ENCODE data around the gene HINT3.
"Not testable (repeated sequence)": the region's sequence is repeated elsewhere in the genome, so short reads cannot be mapped to it uniquely, and the experiment has no call there.

Gene HINT3

DNA sequence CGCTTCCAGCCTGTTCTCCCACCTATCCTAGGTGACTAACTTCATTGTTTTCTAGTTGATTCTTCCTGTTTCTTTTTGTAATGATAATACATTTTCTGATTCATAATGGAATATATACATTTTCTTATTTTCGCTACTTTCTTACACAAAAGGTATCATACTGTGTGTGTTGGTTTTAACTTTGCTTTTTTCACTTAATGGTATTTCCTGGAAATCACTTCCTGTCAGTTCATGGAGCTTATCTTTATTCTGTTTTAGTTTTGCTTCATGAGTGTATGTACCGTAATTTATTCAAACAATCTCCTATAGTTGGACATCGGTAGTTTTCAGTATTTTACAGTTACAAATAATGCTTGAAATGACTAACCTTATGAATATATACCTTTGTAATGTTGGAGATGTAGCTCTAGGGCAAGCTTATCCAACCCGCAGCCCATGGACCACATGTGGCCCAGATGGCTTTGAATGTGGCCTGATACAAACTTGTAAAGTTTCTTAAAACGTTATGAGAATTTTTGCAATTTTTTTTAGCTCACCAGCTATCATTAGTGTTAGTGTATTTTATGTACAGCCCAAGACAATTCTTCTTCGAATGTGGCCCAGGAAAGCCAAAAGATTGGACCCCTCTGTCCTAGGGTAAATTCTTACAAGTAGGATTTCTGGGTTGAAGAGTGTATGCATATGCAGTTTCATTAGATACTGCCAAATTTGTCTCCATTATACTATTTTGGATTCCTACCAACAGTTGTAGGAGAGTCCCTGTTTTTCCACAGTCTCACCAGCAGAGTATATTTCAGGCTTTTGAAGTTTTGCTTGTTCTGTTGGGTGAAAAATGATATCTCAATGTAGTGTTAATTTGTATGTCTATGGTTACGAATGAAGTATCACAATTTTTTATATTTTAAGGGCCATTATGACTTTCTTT lies 46.4 kb downstream of the HINT3 start:
- no peak for DNase-seq (ENCODE audit: low spot score)

DNA sequence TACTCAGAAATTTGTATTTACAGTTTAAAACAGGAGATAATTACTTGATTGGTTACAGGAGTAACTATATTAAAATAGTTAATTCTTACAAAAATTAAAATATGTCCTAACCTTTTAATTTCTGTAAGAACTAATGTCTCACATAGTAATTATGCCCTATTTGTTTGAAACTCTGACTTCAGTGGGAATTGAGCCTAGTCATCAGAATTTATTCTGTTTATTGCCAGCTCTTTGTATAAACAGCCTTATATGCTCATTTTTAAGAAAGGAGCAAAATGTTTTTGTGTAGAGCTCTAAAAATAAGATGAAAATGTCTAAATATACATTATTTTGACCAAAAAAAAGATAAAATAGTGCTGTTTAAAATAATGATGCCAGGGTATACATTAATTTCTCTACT lies 51.2 kb downstream of the HINT3 start:
- no peak for DNase-seq (ENCODE audit: low spot score)

DNA sequence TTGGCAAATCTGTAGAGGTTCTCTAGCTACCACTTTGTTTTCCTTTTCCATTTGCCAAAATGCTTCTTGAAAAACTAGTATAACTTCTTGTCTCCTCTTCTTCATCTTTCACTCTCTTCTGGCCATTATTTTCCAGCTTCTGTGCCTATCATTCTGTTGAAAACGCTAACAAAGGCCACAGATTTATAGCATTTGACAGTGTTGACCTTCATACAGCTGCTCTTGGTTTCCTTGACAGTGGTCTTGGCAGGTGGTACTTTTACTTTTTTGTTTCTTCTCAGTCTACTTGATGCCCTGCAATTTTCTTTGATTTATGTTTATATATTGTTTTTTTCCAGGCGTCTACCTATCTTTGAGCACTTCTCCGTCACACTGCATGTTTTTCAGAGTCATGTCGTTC lies 53.5 kb downstream of the HINT3 start:
- no peak for DNase-seq (ENCODE audit: low spot score)

DNA sequence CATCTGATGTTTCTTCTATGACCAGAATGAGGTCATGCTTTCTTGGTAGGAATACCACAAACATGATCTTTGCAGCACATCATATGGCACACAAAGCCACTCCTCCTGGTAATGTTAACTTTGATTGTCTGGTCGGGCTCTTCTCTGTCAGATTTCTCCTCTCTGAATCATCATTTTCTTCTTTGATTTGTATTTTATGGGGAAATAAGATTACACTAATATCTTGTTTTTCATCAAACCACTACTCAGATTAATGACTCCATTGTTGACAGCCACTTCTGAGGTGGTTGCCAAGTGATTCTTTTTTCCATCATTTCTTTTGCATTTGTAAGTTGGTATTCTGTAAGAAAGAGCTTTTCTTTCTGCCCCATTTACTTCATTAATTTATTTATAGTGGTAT lies 59.3 kb downstream of the HINT3 start:
- DNase-seq (ENCODE audit: low spot score): no peak

DNA sequence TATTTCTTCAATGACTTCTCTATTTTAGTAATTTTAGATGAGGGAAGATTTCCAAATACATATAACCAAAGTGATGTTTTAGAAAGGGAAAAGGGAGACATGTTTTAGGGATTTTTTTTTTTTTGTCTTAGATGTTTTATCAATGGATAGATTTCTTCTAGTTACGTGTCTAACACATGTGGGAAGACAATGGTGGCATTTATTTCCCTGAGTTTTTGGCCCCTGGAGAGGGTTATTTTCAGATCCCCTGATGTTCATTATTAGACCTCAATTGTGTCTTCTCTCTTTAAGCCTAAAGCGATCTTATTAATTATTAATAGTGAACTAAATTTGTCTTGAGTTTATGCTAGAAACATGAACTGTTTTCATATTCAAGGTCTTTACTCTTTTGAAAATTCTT lies 60.0 kb downstream of the HINT3 start:
- DNase-seq (ENCODE audit: low spot score): no peak

DNA sequence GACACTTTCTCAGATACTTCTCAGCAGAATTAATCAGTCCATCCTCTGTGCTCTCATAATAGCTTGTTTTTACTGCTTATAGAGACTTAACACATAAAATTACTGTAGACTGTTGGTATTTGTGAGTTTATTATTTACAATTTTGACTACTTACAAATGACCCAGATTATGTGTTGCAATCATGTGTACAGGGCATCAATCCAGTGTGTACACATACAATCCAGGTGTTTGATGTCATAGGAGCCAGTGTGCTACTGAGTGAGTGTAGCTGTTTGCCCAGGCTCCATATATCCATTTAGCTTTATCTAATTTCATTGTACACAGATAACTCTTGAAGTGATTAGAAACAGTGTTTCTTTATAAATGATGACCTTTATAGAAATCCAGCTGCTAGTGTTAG lies 61.1 kb downstream of the HINT3 start:
- no peak for DNase-seq (ENCODE audit: low spot score)

DNA sequence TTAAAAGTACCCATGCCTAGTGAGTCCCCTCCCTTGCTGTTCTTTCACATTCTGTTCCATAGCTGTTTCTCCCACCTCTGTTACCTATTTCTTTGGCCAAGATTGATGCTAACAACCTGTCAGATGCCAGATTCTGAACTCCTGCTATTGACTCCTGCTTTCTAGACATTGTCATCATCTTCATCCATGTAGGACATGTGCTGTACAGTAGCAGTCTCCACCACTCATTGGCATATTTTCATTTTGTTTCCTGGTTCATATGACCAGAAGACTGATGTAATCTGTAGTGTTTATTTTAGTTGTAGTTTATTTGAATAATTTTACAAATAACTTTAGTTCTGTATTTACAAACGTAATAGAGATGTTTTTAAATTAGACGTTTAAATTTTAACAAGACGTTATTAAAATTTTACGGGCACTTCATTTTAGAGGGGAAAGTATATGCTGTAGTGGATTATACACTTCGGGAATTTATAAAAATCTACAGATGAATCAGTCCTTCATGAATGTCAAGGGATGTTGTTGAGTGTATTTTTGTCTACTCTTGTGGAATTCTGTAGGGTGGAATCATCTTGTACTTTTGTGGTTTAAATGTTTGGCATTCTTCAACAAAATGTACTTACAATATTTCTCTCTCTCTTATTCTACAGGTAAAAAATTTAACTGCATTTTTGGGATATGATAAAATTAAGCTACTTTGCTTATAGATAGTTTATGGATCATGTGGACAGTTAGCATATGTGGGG lies 63.9 kb downstream of the HINT3 start:
- no peak for DNase-seq (ENCODE audit: low spot score)

DNA sequence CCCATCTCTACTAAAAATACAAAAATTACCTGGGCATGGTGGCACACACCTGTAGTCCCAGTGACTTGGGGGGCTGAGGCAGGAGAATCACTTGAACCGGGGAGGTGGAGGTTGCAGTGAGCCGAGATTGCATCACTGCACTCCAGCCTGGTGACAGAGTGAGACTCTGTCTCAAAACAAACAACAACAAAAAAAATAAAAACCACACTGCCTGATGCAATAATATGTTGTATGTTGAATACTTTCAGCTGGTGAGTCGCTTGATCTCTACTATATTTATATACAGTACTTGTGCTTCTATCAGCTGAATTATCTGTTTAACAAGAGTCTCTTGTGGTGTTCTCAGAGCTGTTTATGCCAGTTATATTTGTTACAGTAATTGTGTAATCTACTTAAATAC lies 66.9 kb downstream of the HINT3 start:
- not testable (repeated sequence) for DNase-seq (ENCODE audit: low spot score)

DNA sequence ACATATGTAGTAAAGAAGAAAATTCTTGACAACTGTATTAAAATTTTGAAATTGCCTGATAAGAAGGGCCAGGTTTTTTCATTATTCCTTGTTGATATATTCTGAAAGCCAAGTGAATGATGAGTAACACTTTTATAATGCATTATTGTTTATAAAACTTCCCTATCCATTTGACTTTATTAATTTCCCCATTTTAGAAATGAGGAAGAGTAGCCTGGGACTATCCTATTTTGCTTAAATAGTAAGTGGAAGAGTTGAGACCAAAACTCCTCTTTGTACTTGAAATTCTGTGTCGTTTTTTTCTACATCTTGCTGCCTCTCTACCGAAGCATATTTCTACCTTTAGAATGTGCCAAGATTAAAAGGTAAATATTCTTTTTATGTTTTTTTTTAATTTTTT lies 69.4 kb downstream of the HINT3 start:
- DNase-seq (ENCODE audit: low spot score): no peak

DNA sequence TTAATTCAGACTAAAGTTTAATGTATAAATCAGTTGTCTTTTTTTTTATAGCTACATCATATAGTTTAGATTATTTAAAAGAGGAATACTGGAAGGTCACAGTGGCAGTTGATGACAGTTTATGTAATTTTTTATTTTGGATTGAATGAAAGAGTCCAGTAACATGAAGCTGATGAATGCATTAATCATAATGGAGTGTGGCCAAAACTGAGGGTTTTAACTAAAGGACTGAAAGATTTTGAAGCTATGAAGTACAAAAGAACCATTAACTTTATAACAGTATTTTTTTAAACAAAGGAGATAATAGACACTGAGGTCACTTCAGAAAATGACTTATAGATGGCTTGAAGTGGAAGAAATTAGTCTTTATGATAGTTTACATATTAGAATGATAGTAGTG lies 71.0 kb downstream of the HINT3 start:
- DNase-seq (ENCODE audit: low spot score): no peak
